Choroid plexus epithelial cell (primary cell): ENCODE data around the gene CPSF4L.

ENCODE experiments used
- DNase-seq: peaks from one replicate; pipeline ENCODE4 v3.0.0-alpha.2; 2010; ENCODE audit warnings: low read depth
- H3K4me3 ChIP-seq: 2 replicates; pipeline ENCODE4 v1.5.1; 2011; ENCODE audit warnings: low read depth, mild to moderate bottlenecking, control low read depth, low read length, moderate library complexity
- CTCF ChIP-seq: conservative IDR thresholded peaks from 2 replicates; pipeline ENCODE4 v1.5.1; 2011; ENCODE audit warnings: low read depth, mild to moderate bottlenecking, control low read depth, inconsistent platforms, low read length, moderate library complexity

Gene CPSF4L

GRCh38 chr17:73231841-73232586 is 29.7 kb downstream of the CPSF4L start:
- peak; percentile 28 for TF ChIP-seq CTCF
- DNase-seq: peak; percentile 95

GRCh38 chr17:73231395-73231794 is 30.3 kb downstream of the CPSF4L start:
- peak overlapping the region; percentile 97 for H3K4me3 ChIP-seq
- DNase-seq: peak; percentile 43
- TF ChIP-seq CTCF: no peak

More at GRCh38 chr17:73231841-73232586, 29.7 kb downstream of the CPSF4L start:
- peak overlapping the region; percentile 97 for H3K4me3 ChIP-seq

GRCh38 chr17:73230088-73230487 is 31.6 kb downstream of the CPSF4L start:
- no peak for DNase-seq
- no peak overlapping the region for H3K4me3 ChIP-seq
- no peak for TF ChIP-seq CTCF

- H3K4me3 ChIP-seq: no peak overlapping the region
- no peak for TF ChIP-seq CTCF
- peak; percentile 89 for DNase-seq
Measured at GRCh38 chr17:73228748-73229236, 32.9 kb downstream of the CPSF4L start.

- H3K4me3 ChIP-seq: no peak overlapping the region
- TF ChIP-seq CTCF: no peak
- DNase-seq: no peak
Measured at GRCh38 chr17:73227944-73228343, 33.7 kb downstream of the CPSF4L start.

GRCh38 chr17:73227379-73227778 is 34.3 kb downstream of the CPSF4L start:
- DNase-seq: no peak
- no peak for TF ChIP-seq CTCF
- H3K4me3 ChIP-seq: no peak overlapping the region
